GM20431 (cell line): ENCODE results near the gene TKFC.

Source experiments
- in situ Hi-C: fragments of 300-500 bp; cut with MseI, MboI; formaldehyde crosslinking; loops from one replicate; pipeline ENCODE4 v1.15.0; 2020; ENCODE audit warnings: low sequenced_read_pairs; ENCODE audit not compliant: unreplicated experiment

The TKFC gene

DNA sequence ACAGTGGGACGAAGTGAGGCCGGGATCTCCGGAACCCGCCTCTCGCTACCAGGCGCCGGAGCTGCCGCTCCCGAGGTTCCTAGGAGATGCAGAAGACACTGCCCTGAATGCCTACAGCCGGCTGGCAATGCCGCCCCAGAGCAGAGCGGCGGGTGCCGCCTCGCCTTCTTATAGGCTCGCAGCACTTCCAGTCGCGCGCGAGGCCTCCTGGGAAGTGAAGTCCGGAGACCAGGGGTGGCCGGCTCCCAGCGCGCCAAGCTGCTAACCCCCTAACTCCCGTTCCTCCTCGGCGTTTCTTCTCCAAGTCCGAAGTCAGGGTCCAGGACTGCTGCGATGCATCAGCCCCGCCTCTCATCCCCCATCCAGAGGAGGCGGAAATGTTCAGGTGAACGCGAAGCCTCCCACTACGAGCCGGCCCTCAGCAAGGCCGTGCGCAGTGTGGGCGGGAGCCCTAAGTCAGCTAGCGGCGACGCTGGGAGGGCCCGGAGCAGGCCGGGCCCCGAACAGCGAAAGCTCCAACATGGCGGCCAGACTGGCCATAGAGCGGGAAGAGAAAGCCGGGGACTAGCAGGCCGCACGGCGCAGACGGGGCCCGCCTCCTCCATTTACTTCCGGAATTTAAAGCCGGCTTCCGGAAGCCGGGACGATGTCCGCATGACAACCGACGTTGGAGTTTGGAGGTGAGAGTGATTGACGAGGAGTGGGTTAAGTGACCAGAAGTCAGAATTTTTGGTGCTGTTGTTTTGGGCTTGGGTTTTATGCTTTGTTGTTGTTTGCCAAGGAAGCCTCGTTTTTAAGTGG, 28.9 kb downstream of the TKFC start, which contains the start of the genes CYB561A3 and TMEM138:
Gene CYB561A3, minus strand, starts transcription at position 142 of the 801 bp plus-strand sequence. CDS start 5,169 bp downstream, outside the sequence.
Gene TMEM138, plus strand, starts transcription at position 634 of the 801 bp plus-strand sequence. CDS start 2,017 bp downstream, outside the sequence.
- in situ Hi-C loops = no loop called here

DNA sequence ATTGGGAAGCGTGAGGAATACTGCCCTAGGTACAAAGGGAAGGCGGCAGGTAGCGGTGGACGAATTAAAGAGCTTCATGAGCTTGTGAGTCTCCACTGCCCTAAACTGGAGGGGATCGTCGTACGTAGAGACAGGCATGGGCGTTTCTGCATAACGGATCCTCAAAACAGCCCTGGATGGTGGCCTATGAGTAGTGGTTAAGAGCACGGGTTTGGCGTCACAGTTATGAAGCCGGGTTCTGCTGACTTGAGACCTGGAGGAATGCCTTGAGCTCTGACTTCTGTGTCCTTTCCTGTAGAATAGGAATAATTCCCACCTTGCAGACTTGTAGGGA, 29.5 kb downstream of the TKFC start:
- in situ Hi-C loops = no loop called here

DNA sequence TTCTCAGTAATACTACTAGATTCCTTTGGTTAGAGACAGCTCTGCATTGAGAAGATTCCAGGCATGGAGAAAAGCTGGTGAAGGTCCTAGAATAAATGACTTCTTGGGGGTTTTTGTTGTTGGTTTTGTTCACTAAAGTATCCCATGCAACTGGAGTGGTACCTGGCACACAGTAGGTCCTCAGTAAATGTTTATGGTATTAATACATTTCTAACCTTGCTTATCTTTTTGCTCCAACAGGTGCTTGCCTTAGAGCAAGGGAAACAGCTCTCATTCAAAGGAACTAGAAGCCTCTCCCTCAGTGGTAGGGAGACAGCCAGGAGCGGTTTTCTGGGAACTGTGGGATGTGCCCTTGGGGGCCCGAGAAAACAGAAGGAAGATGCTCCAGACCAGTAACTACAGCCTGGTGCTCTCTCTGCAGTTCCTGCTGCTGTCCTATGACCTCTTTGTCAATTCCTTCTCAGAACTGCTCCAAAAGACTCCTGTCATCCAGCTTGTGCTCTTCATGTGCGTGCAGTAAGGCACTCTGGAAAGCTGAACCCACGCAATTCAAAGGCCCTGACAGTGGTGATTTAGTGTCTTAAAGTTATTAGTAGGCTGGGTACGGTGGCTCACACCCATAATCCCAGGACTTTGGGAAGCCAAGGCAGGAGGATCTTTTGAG, 31.1 kb downstream of the TKFC start:
- in situ Hi-C loops = no loop called here

DNA sequence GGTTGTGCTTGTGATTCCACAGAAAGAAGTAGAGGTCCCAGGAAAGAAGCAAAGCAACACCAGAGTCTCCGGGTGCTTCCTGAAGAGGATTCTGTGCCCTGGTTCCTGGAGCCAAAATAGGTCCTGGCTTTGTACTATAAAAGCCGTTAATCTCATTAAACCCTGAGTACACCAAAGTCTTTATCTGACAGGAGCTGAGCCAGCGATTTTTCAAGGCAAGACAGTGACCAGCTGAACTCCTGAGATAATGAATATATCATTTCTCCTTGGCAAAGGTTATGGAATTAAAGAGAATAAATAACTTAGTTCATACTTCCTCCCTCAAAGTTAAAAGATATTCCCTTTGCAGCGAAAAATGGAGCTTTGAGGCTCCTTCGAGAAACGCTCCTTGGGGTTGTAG, 34.4 kb downstream of the TKFC start:
- in situ Hi-C loops = no loop called here

DNA sequence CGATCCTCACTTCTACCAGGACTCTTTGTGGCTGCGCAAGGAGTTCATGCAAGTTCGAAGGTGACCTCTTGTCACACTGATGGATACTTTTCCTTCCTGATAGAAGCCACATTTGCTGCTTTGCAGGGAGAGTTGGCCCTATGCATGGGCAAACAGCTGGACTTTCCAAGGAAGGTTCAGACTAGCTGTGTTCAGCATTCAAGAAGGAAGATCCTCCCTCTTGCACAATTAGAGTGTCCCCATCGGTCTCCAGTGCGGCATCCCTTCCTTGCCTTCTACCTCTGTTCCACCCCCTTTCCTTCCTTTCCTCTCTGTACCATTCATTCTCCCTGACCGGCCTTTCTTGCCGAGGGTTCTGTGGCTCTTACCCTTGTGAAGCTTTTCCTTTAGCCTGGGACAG, 35.6 kb downstream of the TKFC start:
- in situ Hi-C loops = no loop called here

DNA sequence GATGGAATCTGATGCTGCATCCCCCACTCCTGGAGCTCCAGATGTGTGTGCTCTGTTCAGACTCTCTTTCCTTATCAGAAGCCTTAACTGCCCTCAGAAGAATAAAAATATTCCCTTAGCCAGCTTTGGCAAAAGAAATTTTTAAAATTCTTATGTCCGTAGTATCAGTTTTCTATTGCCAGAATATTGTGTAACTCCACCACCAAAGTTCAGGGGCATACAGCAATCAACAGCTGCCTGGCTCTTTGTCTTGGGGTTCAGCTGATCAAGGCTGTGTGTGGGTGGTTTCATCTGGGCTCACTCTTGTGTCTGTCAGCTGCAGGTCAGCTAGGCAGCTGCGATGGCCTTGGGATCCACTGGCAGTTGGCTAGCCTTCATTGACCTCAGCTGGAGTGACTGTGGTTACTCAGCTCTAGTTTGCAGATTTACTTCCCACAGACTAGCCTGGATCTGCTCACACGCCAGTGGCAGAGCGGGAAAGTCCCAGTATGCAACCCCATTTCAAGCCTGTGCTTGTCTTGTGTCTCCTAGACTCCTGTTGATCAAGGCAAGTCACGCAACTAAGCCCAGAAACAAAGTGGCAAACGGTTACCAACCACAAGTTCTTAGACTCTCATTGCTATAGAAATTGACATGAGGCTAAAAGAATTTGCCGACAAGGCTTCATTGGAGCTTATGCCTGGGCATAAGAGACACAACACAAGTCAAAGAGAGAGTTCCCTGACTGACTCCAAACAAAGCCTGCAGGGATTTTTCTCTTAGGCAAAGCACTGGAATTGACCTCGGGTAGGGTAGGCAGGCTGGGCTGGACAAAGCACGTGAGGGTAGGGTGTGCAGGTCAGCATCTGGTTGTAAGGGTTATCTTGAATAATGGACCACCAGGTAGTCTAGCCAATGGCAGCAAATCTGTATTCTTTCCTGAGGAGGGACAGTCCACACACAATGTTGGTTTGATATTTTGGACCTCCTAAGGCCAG, 36.6 kb downstream of the TKFC start:
- in situ Hi-C loops = no loop called here

DNA sequence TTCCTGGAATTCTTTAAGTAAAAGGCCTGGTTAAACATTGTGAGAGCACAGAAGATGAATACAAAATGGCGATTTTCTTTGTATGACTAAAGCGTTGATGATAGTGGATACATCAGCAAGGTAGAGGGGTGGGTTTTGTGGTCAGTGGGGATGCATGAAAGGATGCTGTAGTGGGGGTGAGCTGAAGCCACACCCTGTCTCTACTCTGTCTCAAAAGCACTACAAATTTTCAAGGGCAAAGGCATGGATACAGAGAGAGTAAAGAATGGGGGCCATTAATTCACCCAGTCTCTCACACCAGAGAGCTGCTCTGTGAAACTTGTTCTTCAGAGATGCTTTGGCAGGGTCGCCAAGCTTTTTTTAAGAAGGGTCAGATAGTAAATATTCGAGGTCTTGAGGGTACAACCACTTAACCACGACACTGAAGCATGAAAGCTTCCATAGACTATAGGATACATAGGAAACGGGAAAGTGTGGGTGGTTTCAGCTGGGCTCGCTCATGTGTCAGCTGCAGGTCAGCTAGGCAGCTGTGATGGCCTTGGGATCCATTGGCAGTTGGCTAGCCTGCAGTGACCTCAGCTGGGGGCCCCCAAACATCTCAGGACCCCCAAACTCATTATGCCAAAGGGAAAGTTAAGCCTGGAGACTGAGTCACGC, 37.4 kb downstream of the TKFC start:
- in situ Hi-C loops = no loop called here

DNA sequence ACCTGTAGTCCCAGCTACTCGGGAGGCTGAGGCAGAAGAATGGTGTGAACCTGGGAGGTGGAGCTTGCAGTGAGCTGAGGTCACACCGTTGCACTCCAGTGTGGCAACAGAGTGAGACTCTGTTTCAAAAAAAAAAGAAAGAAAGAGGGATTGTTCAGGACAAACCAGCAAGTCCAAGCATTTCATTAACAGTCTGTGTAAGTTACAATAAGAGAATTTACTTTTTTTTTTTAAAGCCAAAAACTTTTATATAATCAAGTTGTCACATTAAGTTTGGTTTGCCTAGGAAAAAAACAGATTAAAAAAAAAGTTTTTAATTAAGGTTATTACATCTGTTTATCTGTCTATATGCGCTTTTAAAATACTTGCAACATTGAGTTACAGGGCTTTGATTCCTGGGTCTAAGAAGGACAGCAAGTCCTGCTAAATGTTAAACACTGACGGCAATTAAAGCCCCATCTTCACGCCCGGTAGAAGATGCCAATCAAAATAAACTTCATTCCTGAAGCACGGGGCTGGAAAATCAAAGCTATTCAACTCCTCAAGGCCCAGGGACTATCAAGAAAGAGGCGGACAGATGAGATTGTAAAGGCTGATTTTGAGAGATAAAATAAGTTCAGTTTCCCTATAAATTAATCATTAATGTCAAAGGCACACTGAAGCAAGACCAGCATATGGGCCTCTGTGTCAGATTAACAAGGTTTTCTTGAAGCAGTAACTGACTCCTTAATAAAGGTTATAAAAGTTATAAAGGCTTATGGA, 39.8 kb downstream of the TKFC start:
- in situ Hi-C loops = no loop called here

DNA sequence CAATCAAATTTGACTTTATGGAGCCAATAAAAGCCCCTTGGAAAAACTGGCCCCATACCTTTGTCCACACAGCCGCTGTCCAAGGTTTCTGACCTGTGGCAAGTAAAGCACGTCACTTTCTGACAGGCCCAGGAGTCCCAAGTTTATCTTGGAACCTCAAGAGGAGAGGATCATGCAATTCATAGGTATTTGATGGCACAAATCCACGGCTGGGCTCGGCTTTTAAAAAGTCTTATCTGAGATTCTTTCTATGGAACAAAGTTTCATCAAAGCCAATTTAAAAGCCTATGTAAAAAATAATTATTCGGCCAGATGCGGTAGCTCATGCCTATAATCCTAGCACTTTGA, 42.7 kb downstream of the TKFC start:
- in situ Hi-C loops = no loop called here

DNA sequence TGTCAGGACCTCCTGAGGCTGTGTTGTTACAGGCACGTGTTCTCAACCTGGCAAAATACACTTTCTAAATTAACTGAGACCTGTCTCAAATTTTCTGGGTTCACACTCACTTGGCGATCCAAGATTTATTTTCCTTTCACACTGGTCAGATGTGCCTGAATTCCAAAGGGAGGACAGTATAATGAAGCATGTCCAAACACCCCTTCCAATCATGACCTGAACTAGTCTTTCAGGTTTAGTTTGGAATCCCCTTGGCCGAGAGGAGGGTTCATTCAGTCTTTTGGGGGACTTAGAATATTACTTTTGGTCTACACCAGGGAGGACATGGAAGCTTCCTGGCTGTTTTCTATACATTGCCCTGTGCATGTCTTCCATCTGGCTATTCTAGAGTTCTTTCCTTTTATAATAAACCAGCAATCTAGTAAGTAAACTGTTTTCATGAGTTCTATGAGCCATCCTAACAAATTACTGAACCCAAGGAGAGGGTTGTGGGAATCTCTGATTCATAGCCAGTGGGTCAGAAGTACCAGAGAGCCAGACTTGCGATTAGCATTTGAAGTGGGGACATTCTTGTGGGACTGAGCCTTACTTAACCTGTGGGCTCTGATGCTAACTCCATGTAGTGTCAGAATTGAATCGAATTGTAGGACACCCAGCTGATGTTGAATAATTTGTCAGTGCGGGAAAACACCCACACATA, 44.6 kb downstream of the TKFC start:
- in situ Hi-C loops = no loop called here

DNA sequence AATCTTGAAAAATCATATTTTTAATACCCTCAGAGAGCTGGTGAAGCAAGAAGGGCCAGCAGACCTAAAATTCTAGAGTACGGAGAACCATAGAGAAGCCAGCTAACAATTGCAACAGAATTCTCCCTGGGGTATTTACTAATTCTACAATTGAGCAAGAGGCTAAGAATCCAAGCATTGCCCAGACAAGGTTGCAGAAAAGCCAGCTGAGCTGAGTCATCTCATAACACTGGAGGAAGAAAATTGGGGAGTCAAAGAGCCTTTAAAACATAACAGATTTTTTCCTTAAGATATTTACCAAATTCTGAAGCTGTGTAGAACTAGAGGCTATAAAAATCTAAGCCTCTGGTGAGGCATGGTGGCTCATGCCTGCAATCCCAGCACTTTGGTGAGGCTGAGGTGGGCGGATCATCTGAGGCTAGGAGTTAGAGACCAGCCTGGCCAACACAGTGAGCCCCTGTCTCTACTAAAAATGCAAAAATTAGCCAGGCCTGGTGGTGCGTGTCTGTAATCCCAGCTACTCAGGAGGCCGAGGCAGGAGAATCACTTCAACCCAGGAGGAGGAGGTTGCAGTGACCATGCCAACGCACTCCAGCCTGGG, 45.8 kb downstream of the TKFC start:
- in situ Hi-C loops = no loop called here

DNA sequence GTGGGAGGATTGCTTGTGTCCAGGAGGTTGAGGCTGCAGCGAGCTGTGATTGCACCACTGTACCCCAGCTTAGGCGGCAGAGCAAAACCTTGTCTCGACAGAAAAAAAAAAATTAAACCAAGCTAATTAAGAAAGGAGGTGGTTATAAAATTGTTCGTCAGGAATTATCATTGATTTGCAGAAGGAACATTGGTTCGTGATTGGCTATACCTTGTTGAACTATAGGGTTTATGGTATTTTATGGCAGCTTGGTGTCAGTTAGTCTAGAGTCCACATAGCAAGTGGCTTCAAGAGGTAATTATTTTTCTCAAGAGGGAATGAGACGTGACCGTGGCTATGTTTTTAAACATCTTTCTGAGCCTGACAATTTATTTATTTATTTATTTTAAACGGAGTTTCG, 47.9 kb downstream of the TKFC start:
- in situ Hi-C loops = loop anchor here (10.0 kb wide), 1 partner anchor 46 kb away; the partner anchor contains the start of genes DDB1 and TKFC

DNA sequence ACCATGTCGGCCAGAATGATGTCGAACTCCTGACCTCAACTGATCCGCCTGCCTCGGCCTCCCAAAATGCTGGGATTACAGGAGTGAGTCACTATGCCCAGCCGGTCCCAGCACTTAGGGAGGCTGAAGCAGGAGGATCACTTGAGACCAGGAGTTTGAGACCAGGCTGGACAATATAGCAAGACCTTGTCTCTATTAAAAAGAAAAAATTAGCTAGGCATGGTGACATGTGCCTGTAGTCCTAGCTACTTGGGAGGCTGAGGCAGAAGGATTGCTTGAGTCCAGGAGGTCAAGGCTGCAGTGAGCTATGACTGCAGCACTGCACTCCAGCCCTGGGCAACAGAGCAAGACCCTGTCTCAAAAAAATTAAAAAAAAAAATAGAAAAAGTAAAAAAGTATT, 50.8 kb downstream of the TKFC start:
- in situ Hi-C loops = loop anchor here (10.0 kb wide), 1 partner anchor 49 kb away; the partner anchor contains the start of genes DDB1 and TKFC

DNA sequence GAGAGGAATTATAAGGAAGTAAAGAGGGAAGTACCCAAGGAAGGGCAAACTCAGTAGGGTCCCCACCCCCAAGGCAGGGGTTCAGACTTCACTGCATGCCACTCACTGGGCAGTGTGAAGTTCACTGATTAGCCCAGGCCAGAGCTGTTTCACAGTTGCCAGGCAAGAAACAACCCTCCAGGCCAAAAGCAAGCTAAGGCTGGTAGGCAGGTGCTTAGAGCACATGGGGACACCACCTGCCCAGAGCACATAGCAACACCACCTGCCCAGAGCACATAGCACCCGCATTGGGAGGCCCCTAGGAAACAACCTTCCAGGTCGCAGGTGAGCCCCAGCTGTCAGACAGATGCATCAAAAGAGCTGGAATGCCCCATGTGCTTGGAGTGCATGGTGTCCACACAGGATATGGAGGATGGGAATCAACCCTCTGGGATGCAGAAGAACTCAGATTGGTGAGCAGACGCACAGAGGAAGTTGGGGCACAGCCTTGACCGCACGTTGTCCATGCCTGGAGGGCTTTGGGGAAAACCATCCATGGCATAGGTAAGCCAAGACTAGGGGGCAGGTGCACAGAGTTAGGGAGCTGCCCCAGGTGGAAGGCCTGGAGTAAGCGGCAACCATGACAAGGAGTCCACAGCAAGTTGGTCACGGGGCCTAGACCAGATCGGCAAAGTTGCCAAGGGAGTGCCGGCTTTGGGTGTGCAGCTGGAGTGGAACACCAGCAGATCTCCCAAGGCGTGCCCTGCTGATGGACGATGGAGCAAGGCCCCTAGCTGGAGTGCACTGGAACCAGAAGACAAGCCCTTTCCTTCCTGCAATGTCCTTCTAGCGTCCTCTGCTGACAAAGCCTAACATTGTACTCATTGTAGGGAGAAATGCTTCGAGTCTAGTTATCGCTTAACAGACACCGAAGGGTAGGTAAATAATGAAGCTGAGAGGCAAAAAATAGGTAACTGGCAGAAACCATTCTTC, 51.5 kb downstream of the TKFC start:
- in situ Hi-C loops = loop anchor here (10.0 kb wide), 1 partner anchor 50 kb away; the partner anchor contains the start of genes DDB1 and TKFC

DNA sequence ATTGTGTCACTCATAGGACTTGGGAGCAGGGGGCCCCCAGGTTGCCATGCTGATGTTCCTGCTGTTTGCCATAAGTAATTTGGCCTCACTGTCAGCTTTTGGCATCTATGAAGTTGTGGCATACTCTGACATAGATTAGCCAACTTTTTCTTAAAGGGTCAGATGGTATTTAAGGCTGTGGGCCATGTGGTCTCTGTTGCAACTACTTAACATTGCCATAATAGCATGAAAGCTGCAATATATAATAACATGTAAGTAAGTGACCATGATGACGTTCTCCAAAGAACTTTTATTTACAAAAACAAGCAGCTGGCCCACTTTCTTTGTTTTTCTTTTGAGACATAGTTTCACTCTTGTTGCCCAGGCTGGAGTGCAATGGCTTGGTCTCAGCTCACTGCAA, 57.1 kb downstream of the TKFC start:
- in situ Hi-C loops = no loop called here

DNA sequence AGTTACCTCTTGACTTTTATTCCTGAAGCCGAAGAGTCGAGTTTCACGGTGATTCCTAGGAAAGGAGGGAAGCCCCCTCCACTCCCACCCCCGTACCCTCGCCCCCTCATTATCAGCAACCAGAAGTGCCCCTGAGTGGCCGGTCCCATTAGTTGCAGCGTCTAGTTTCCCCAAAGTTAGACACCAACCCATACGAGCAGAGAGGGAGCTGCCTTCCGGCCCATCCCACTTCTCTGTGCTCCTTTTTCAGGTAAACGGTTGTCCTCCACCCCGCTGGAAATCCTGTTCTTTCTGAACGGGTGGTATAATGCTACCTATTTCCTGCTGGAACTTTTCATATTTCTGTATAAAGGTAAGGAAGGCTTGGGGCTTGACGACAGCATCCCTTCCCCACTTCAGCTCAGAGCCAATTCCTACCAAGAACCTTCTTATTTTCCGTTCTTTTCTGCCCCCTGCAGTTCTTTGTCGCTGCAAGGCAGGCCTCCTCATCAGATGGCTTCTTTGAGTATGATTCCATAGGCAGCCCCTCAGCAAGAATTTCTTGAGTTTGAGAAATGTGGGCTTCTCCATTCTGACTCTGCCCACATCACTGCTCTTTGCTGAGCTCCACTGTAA, 60.1 kb downstream of the TKFC start:
- in situ Hi-C loops = no loop called here
